GM12872 (cell line): ENCODE results near the gene RHOT2.

ENCODE experiments used
- TF ChIP-seq, protein P1 (sequence below): IDR thresholded peaks from 3 replicates; pipeline ENCODE4 v1.5.1; 2011; ENCODE audit warnings: low read depth, mild to moderate bottlenecking, low read length, moderate library complexity; ENCODE audit not compliant: insufficient read depth

RHOT2 gene

DNA sequence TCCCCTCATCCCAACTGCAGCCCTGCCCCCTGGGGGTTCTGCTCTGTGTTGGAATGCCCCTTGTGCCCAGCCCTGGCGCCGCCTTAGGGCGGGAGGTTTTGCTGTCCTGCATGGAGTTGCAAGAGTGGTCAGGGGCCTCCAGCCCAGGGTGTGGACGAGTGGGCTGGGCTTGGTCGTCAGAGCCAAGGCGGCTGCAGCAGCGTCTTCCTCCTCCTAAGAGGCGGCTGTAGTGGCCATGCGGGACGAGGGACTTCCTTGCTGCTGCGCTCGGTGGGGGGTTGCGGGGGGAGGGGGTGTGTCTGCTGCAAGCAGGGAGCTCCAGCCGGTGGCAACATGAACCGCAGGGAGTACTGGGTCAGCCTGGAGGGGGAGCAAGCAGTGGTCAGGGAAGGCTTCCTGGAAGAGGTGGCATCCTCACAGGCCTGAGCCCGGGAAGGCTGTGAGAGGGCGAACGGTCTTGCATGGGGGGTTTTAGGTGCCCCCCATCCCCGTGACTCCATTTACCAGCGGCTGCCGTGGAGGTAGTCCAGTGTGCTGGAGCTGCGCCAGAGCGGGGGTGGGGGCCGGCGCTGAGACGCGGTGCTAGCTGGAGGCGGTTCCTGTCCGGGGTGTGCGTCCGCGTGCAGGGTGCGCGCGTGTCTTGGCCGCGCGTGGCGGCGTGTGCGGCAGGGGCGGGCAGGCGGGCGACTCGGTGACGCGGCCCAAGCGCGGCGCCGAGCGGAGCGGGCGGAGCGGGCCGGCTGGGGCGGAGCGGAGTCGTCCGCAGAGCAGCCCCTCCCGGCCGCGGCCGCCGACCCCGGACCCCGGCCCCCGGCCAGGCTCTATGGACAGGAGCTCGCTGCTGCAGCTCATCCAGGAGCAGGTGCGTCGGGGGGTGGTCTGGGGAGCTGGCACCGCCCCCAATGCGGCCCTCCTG lies 7.3 kb downstream of the RHOT2 start, which contains the start of gene RHBDL1:
Gene RHBDL1 (plus strand): TSS at position 704 of the 916 bp plus-strand sequence. CDS start 120 bp downstream, at position 824.
- TF ChIP-seq, protein P1, sequence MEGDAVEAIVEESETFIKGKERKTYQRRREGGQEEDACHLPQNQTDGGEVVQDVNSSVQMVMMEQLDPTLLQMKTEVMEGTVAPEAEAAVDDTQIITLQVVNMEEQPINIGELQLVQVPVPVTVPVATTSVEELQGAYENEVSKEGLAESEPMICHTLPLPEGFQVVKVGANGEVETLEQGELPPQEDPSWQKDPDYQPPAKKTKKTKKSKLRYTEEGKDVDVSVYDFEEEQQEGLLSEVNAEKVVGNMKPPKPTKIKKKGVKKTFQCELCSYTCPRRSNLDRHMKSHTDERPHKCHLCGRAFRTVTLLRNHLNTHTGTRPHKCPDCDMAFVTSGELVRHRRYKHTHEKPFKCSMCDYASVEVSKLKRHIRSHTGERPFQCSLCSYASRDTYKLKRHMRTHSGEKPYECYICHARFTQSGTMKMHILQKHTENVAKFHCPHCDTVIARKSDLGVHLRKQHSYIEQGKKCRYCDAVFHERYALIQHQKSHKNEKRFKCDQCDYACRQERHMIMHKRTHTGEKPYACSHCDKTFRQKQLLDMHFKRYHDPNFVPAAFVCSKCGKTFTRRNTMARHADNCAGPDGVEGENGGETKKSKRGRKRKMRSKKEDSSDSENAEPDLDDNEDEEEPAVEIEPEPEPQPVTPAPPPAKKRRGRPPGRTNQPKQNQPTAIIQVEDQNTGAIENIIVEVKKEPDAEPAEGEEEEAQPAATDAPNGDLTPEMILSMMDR: no peak

GRCh38 chr16:675884-676564 lies 8.1 kb downstream of the RHOT2 start:
- TF ChIP-seq, protein P1: no peak

GRCh38 chr16:676565-676902 lies 8.6 kb downstream of the RHOT2 start:
- TF ChIP-seq, protein P1: no peak

- TF ChIP-seq, protein P1: no peak
These were observed 9.0 kb downstream of the RHOT2 start for GRCh38 chr16:676913-677312.

- TF ChIP-seq, protein P1: no peak
These were observed 9.6 kb downstream of the RHOT2 start for GRCh38 chr16:677316-678190.

DNA sequence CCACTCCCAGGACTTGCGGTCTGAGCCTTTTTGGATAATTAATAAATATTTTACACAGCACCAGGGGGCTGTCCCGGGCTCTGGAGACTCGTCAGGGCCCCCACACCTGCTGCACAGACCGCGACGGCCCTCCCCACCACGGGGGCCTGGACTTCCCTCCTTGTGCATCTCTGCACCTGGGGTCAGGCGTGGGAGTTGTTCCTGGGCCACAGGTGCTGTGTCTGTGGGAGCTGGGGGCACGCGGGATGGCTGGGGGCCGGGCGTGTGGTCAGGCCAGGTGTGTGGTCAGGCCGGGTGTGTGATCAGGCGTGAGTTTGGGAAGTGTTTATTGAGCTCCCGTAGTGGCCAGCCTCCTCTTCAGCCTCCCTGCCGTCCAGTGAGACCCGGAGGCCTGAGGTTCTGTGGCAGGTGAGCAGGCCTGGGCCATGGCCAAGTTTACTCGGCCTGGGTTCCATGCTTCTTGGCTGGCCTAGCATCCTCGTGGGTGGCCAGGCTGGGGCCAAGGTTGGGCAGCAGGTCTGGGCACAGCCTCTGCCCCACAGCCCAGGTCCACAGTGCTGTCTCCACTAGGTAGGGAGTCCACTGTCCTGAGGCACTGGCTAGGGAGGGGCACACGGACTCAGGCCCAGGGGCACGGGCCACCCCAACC lies 10.4 kb downstream of the RHOT2 start:
- TF ChIP-seq, protein P1: no peak
